Ovary (tissue), 9 donors: ENCODE measurements around the gene XRCC5. TPM values are rescaled to one million over a fixed set of nuclear protein-coding genes. Genes with fewer than 3 reads are reported as not detected.

ENCODE experiments used
- DNase-seq, 5 donors: peaks; one replicate each; pipeline ENCODE4 v3.0.0-alpha.2; 2019 to 2020
- H3K27ac ChIP-seq, 2 donors: fragments of 200-600 bp; one replicate each; pipeline versions ENCODE4 v1.5.1 to v1.8.0; 2019 to 2022
- H3K27me3 ChIP-seq: fragments of 200-600 bp; one replicate; pipeline ENCODE4 v1.8.0; 2022
- H3K36me3 ChIP-seq: fragments of 200-600 bp; sonication (generic); one replicate; pipeline ENCODE4 v1.5.1; 2019
- H3K4me1 ChIP-seq: one replicate; pipeline ENCODE4 v1.8.1; 2013; ENCODE audit warnings: mild to moderate bottlenecking, moderate library complexity; ENCODE audit not compliant: insufficient read depth
- H3K4me3 ChIP-seq: fragments of 200-600 bp; sonication (generic); one replicate; pipeline ENCODE4 v1.5.1; 2017
- H3K9me3 ChIP-seq, 2 donors: fragments of 200-600 bp in 1 of 2; sonication (generic) in 1 of 2; one replicate each; pipeline versions ENCODE4 v1.5.1 to v1.8.1; 2013 to 2019; ENCODE audit warnings: mild to moderate bottlenecking in 1 of 2, moderate library complexity in 1 of 2
- CTCF ChIP-seq, 3 donors: fragments of 450-650 bp in 2 of 3; fragments of 200-600 bp in 1 of 3; IDR thresholded peaks; one replicate each; pipeline versions ENCODE4 v1.5.1 to v1.8.0; 2016 to 2022; ENCODE audit warnings: antibody characterized with exemption in 3 of 3, mild to moderate bottlenecking in 1 of 3
- EP300 ChIP-seq: sonication (generic); formaldehyde crosslinking; IDR thresholded peaks from one replicate; pipeline ENCODE4 v1.6.1; 2017; ENCODE audit warnings: antibody characterized with exemption
- POLR2A ChIP-seq: fragments of 450-650 bp; IDR thresholded peaks from one replicate; pipeline ENCODE4 v1.6.1; 2017; ENCODE audit warnings: antibody characterized with exemption, mild to moderate bottlenecking, moderate library complexity
- WGBS, 3 donors: extraction: QIAGEN DNeasy Blood & Tissue Kit in 1 of 3; methylation state at CpG; one replicate each; pipeline versions ENCODE4 v1.1.5 to v1.1.7; 2013 to 2017; 5-methylcytosine and 5-hydroxymethylcytosine counted together
- intact Hi-C, 4 donors: fragments of 100-400 bp; cut with DNase I; formaldehyde crosslinking; loops; one replicate each; pipeline versions ENCODE4 v1.11.0 to v1.15.1; 2022 to 2023
- polyA plus RNA-seq, 2 donors: library from polyadenylated mRNA; stranded (reverse); fragments of 200-250 nt in 1 of 2; fragments of 350-450 nt in 1 of 2; fragmentation: Illumina TruSeq in 1 of 2; extraction: RNeasy Lipid Tissue Mini Kit (QIAGEN cat#74804) in 1 of 2; gene quantifications; one replicate each; pipeline ENCODE4 v1.2.3, GENCODE V29; 2013 to 2014
- total RNA-seq, 7 donors: library from RNA; depleted of rRNA in 2 of 7; stranded (reverse); fragments of >200 nt in 2 of 7; fragmentation: NEBNext Ultra II Directional in 3 of 7; extraction: Animal tissue kit (Norgen Biotek cat#: 25700) in 3 of 7; gene quantifications; one replicate each; pipeline versions ENCODE4 v1.1.0 to v1.2.4, GENCODE V29; 2016 to 2023
- donor health status: DM: no; HTN: no; CAD: no; lungs with moderate emphysema.
- donor health status: DM: no; HTN: no; CAD: no.
- donor health status: Bipolar disorder and iron deficiency.
- donor health status: DM: yes; HTN: yes; CAD: no.
- donor health status: DM: no; HTN: no; CAD: no.
- donor health status: DM: yes; HTN: yes; CAD: no.

The XRCC5 gene
- total and polyA plus RNA-seq, 9 donors, result 109 to 223 (median 206) TPM

GRCh38 chr2:216195565-216196029 is 86.4 kb downstream of the XRCC5 start:
- Histone ChIP-seq H3K27ac (no peak overlapping the region), H3K9me3 (no peaks in the 10 kb centered on the region), H3K36me3 (no peaks in the 10 kb centered on the region), H3K4me3 (no peak overlapping the region), H3K4me1 (no peaks in the 10 kb centered on the region), H3K27me3 (no peaks in the 10 kb centered on the region)
- TF ChIP-seq POLR2A, result no peak
- TF ChIP-seq EP300, result no peak
- TF ChIP-seq CTCF (IDR thresholded peaks at IDR 0.05), result no peak
- 91 to 97% (median 97%) methylated on average over 4 of the region's 4 CpGs for WGBS, 3 donors
- no peak for DNase-seq
- intact Hi-C loops, result no loop called here

GRCh38 chr2:216201692-216202306 is 92.7 kb downstream of the XRCC5 start:
- Histone ChIP-seq H3K27ac (no peak overlapping the region), H3K27me3 (no peaks in the 10 kb centered on the region), H3K4me1 (no peaks in the 10 kb centered on the region), H3K4me3 (no peak overlapping the region), H3K9me3 (no peaks in the 10 kb centered on the region), H3K36me3 (no peaks in the 10 kb centered on the region)
- intact Hi-C loops, result no loop called here
- no peak for DNase-seq
- TF ChIP-seq EP300 (no peak), CTCF (IDR thresholded peaks at IDR 0.05) (no peak), POLR2A (no peak)
- 94 to 96% (median 95%) methylated on average over 3 of the region's 3 CpGs for WGBS, 3 donors

GRCh38 chr2:216202626-216203250 is 93.6 kb downstream of the XRCC5 start:
- 91 to 96% (median 92%) methylated on average over 3 of the region's 3 CpGs for WGBS, 3 donors
- intact Hi-C loops, result no loop called here

GRCh38 chr2:216205486-216205885 is 96.3 kb downstream of the XRCC5 start:
- WGBS, 3 donors, result 77 to 93% (median 86%) methylated on average over 1 of the region's 1 CpG
- no peaks in the 10 kb centered on the region for H3K27me3 ChIP-seq
- no peaks in the 10 kb centered on the region for H3K36me3 ChIP-seq
- no peak for TF ChIP-seq POLR2A
- TF ChIP-seq CTCF (IDR thresholded peaks at IDR 0.05), result no peak
- TF ChIP-seq EP300, result no peak
- H3K4me3 ChIP-seq, result no peak overlapping the region
- H3K9me3 ChIP-seq, result no peaks in the 10 kb centered on the region
- intact Hi-C loops, result no loop called here
- no peak for DNase-seq
- no peak overlapping the region for H3K27ac ChIP-seq
- no peaks in the 10 kb centered on the region for H3K4me1 ChIP-seq

More at GRCh38 chr2:216202626-216203250, 93.6 kb downstream of the XRCC5 start:
- H3K36me3 ChIP-seq, result no peaks in the 10 kb centered on the region
- H3K4me3 ChIP-seq, result no peak overlapping the region
- TF ChIP-seq POLR2A (no peak), EP300 (no peak), CTCF (IDR thresholded peaks at IDR 0.05) (no peak)
- no peak overlapping the region for H3K27ac ChIP-seq
- H3K4me1 ChIP-seq, result no peaks in the 10 kb centered on the region
- no peaks in the 10 kb centered on the region for H3K27me3 ChIP-seq
- H3K9me3 ChIP-seq, result no peaks in the 10 kb centered on the region
- DNase-seq, result no peak
